ENCODE results near the gene ATP5ME.
"Not testable (repeated sequence)": the region's sequence is repeated elsewhere in the genome, so short reads cannot be mapped to it uniquely, and the experiment has no call there.

The ATP5ME gene

GRCh38 chr4:650461-650860 lies 23.6 kb downstream of the ATP5ME start:
- Histone ChIP-seq H3K4me3 (ENCODE audit: low read length) (no peak overlapping the region), H3K9me3 (ENCODE audit: insufficient read depth, low read depth, low read length) (no peaks in the 10 kb centered on the region), H3K36me3 (ENCODE audit: insufficient read depth, low read length) (no peaks in the 10 kb centered on the region), H3K27me3 (ENCODE audit: insufficient read depth, low read length) (no peaks in the 10 kb centered on the region), H3K27ac (ENCODE audit: low read depth, low read length) (no peak overlapping the region), H3K9ac (ENCODE audit: low read depth, low read length) (no peak overlapping the region), H3K4me1 (ENCODE audit: insufficient read depth, low read length) (no peaks in the 10 kb centered on the region; the same call in 1 of the 2 replicates)
- 91% methylated on average over 18 of the region's 18 CpGs for whole genome bisulfite sequencing

GRCh38 chr4:649751-650310 lies 24.2 kb downstream of the ATP5ME start:
- no peak overlapping the region for H3K9ac ChIP-seq (ENCODE audit: low read depth, low read length)
- 96% methylated on average over 13 of the region's 13 CpGs for WGBS
- H3K36me3 ChIP-seq (ENCODE audit: insufficient read depth, low read length) = no peaks in the 10 kb centered on the region
- no peaks in the 10 kb centered on the region; the same call in 1 of the 2 replicates for H3K4me1 ChIP-seq (ENCODE audit: insufficient read depth, low read length)
- H3K27ac ChIP-seq (ENCODE audit: low read depth, low read length) = no peak overlapping the region
- H3K4me3 ChIP-seq (ENCODE audit: low read length) = no peak overlapping the region
- no peaks in the 10 kb centered on the region for H3K9me3 ChIP-seq (ENCODE audit: insufficient read depth, low read depth, low read length)
- no peaks in the 10 kb centered on the region for H3K27me3 ChIP-seq (ENCODE audit: insufficient read depth, low read length)

DNA sequence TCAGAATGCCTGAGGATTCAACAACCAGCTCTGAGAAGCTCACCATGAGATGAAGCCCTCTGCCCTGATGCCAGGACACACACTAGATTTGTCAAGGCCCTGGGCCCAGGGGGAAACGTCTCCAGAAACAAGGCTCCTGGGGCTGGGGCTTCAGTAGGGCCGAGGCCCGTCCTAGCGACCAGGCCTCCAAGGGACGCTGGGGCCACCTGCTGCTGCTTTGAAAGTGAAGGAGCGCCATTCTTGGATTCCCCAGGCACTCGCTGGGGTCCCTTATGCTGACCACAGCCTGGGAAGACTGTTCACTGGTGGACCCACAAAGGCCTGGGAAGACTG lies 24.8 kb downstream of the ATP5ME start:
- Histone ChIP-seq H3K4me1 (ENCODE audit: insufficient read depth, low read length) (no peaks in the 10 kb centered on the region; the same call in 1 of the 2 replicates), H3K9me3 (ENCODE audit: insufficient read depth, low read depth, low read length) (no peaks in the 10 kb centered on the region), H3K36me3 (ENCODE audit: insufficient read depth, low read length) (no peaks in the 10 kb centered on the region), H3K27ac (ENCODE audit: low read depth, low read length) (no peak overlapping the region), H3K9ac (ENCODE audit: low read depth, low read length) (no peak overlapping the region), H3K27me3 (ENCODE audit: insufficient read depth, low read length) (no peaks in the 10 kb centered on the region), H3K4me3 (ENCODE audit: low read length) (no peak overlapping the region)
- 91% methylated on average over 7 of the region's 7 CpGs for WGBS

DNA sequence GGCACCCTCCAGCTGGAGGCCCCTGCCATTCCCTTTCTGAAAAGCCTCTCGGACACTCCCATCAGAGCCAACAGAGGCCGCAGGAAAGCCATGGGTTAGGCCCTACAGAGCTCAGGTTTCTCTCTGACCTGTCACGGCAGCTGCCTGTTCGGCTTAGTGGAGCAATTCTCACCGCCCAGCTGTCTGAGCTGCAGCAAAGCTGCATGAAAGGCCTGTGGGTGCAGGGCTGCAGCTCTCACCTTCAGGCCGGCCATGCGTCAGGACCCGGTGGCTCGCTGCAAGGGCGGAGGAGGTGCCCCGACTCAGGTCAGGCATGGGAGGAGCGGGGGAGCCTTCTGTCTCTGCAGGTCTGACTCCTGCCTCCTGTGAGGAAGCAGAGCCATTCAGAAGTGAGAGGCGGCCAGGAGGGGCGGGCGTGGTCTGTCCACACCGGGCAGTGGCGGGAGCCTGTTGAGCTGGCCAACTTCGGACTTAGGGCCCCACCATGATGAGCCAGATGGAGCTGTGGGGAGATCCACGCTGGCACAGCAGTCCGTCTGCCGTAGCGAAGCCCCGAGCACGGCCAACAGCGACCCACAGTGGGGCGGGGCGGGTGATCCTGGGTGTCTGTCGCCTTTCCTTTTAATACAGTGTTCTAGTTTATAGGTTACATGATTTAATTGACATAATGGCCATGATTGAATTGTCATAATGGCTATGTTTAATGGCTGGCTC lies 25.3 kb downstream of the ATP5ME start:
- H3K4me1 ChIP-seq (ENCODE audit: insufficient read depth, low read length) = no peaks in the 10 kb centered on the region; the same call in 1 of the 2 replicates
- H3K9ac ChIP-seq (ENCODE audit: low read depth, low read length) = no peak overlapping the region
- 78% methylated on average over 28 of the region's 28 CpGs for WGBS
- no peaks in the 10 kb centered on the region for H3K27me3 ChIP-seq (ENCODE audit: insufficient read depth, low read length)
- no peak overlapping the region for H3K27ac ChIP-seq (ENCODE audit: low read depth, low read length)
- no peak overlapping the region for H3K4me3 ChIP-seq (ENCODE audit: low read length)
- no peaks in the 10 kb centered on the region for H3K9me3 ChIP-seq (ENCODE audit: insufficient read depth, low read depth, low read length)
- H3K36me3 ChIP-seq (ENCODE audit: insufficient read depth, low read length) = no peaks in the 10 kb centered on the region

DNA sequence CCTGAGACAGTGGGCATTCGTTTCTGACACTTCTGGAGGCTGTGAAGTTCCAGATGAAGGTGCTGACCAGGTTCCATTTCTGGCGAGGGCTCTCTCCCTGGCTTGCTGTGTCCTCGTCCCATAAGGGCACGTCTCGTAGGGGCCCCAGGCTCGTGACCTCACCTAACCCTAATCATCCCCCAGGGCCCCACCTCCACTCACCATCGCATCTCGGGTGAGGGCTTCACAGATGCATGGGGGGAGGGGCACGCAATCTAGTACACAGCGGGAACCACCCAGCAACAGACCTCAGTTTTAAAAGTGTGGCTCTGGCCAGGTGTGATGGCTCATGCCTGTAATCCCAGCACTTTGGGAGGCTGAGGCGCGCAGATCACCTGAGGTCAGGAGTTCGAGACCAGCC lies 26.6 kb downstream of the ATP5ME start:
- Histone ChIP-seq H3K36me3 (ENCODE audit: insufficient read depth, low read length) (no peaks in the 10 kb centered on the region), H3K27ac (ENCODE audit: low read depth, low read length) (no peak overlapping the region), H3K27me3 (ENCODE audit: insufficient read depth, low read length) (no peaks in the 10 kb centered on the region), H3K9ac (ENCODE audit: low read depth, low read length) (no peak overlapping the region), H3K9me3 (ENCODE audit: insufficient read depth, low read depth, low read length) (no peaks in the 10 kb centered on the region), H3K4me1 (ENCODE audit: insufficient read depth, low read length) (no peaks in the 10 kb centered on the region; the same call in 1 of the 2 replicates), H3K4me3 (ENCODE audit: low read length) (no peak overlapping the region)
- 83% methylated on average over 13 of the region's 13 CpGs for WGBS

DNA sequence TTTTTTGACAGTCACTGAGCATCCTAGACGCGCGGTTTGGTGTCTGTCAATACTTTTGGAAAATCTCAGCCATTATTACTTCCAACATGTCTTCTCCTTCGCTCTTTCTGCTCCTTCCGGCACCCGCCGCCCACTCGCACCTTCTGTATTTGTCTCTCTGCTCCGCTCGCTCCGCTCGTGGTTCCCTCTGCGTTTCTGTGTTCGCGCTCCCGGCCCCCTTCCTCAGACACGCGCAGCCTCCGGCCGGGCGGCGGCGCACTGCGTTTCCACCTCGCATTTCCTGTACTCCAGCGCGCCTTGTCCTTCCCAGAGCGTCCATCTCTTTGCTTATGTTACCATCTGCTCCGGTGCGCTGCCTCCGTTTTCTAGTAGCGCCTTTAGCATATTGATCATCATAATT lies 27.6 kb downstream of the ATP5ME start:
- Histone ChIP-seq H3K27me3 (ENCODE audit: insufficient read depth, low read length) (no peaks in the 10 kb centered on the region), H3K9me3 (ENCODE audit: insufficient read depth, low read depth, low read length) (no peaks in the 10 kb centered on the region), H3K9ac (ENCODE audit: low read depth, low read length) (no peak overlapping the region), H3K4me3 (ENCODE audit: low read length) (no peak overlapping the region), H3K27ac (ENCODE audit: low read depth, low read length) (no peak overlapping the region), H3K4me1 (ENCODE audit: insufficient read depth, low read length) (no peaks in the 10 kb centered on the region; the same call in 1 of the 2 replicates), H3K36me3 (ENCODE audit: insufficient read depth, low read length) (no peaks in the 10 kb centered on the region)
- WGBS = 96% methylated on average over 32 of the region's 32 CpGs

- H3K27ac ChIP-seq (ENCODE audit: low read depth, low read length); H3K36me3 ChIP-seq (ENCODE audit: insufficient read depth, low read length); H3K4me3 ChIP-seq (ENCODE audit: low read length); H3K9ac ChIP-seq (ENCODE audit: low read depth, low read length); H3K9me3 ChIP-seq (ENCODE audit: insufficient read depth, low read depth, low read length); H3K4me1 ChIP-seq (ENCODE audit: insufficient read depth, low read length); H3K27me3 ChIP-seq (ENCODE audit: insufficient read depth, low read length): not testable (repeated sequence)
- WGBS = 92% methylated on average over 5 of the region's 6 CpGs
Observed at GRCh38 chr4:642366-642765, 31.7 kb downstream of the ATP5ME start.

- Histone ChIP-seq H3K4me3 (ENCODE audit: low read length) (no peak overlapping the region), H3K36me3 (ENCODE audit: insufficient read depth, low read length) (no peaks in the 10 kb centered on the region), H3K27me3 (ENCODE audit: insufficient read depth, low read length) (no peaks in the 10 kb centered on the region), H3K27ac (ENCODE audit: low read depth, low read length) (no peak overlapping the region), H3K9me3 (ENCODE audit: insufficient read depth, low read depth, low read length) (no peaks in the 10 kb centered on the region), H3K4me1 (ENCODE audit: insufficient read depth, low read length) (no peaks in the 10 kb centered on the region), H3K9ac (ENCODE audit: low read depth, low read length) (no peak overlapping the region)
- 93% methylated on average over 29 of the region's 32 CpGs for WGBS
Observed at GRCh38 chr4:637536-638280, 36.4 kb downstream of the ATP5ME start.

GRCh38 chr4:636628-637159 lies 37.4 kb downstream of the ATP5ME start:
- 92% methylated on average over 11 of the region's 13 CpGs for WGBS
- H3K27me3 ChIP-seq (ENCODE audit: insufficient read depth, low read length) = no peaks in the 10 kb centered on the region

GRCh38 chr4:635851-636627 lies 38.0 kb downstream of the ATP5ME start:
- no peaks in the 10 kb centered on the region for H3K27me3 ChIP-seq (ENCODE audit: insufficient read depth, low read length)
- no peak overlapping the region for H3K9ac ChIP-seq (ENCODE audit: low read depth, low read length)
- 93% methylated on average over 22 of the region's 22 CpGs for WGBS
- H3K9me3 ChIP-seq (ENCODE audit: insufficient read depth, low read depth, low read length) = no peaks in the 10 kb centered on the region
- no peaks in the 10 kb centered on the region for H3K4me1 ChIP-seq (ENCODE audit: insufficient read depth, low read length)
- H3K36me3 ChIP-seq (ENCODE audit: insufficient read depth, low read length) = no peaks in the 10 kb centered on the region
- H3K4me3 ChIP-seq (ENCODE audit: low read length) = no peak overlapping the region
- H3K27ac ChIP-seq (ENCODE audit: low read depth, low read length) = no peak overlapping the region

More at GRCh38 chr4:636628-637159, 37.4 kb downstream of the ATP5ME start:
- H3K4me3 ChIP-seq (ENCODE audit: low read length) = no peak overlapping the region
- no peak overlapping the region for H3K27ac ChIP-seq (ENCODE audit: low read depth, low read length)
- no peaks in the 10 kb centered on the region for H3K4me1 ChIP-seq (ENCODE audit: insufficient read depth, low read length)
- no peak overlapping the region for H3K9ac ChIP-seq (ENCODE audit: low read depth, low read length)
- H3K9me3 ChIP-seq (ENCODE audit: insufficient read depth, low read depth, low read length) = no peaks in the 10 kb centered on the region
- no peaks in the 10 kb centered on the region for H3K36me3 ChIP-seq (ENCODE audit: insufficient read depth, low read length)

Data from HUES64 (cell line).